ENCODE results near the gene ATG101. TPM values are rescaled to one million over a fixed set of nuclear protein-coding genes. Genes with fewer than 3 reads are reported as not detected.

ATG101 gene
- total and polyA plus RNA-seq, 9 of the 15 experiments (the other 6 are each of a cell fraction or from before 2014, with no cell fraction given) = 2.9 to 52.4 (median 29.7) TPM

- Histone ChIP-seq H3K4me1 (replicated peaks in 1 of 2; ENCODE audit: control insufficient read depth in 2 of 2, insufficient read depth in 2 of 2, low read length in 2 of 2) (peaks cover 9 to 33% of the 10 kb centered on the region in 2 experiments; a peak in 4 of 5 replicates), H2AFZ (ENCODE audit: low read depth, low read length) (no peak overlapping the region), H3K27ac (ENCODE audit: extremely low read depth, low read depth, low read length) (no peak overlapping the region), H3K36me3 (ENCODE audit: control insufficient read depth, insufficient read depth, low read length) (no peaks in the 10 kb centered on the region), H3K79me2 (ENCODE audit: control insufficient read depth, insufficient read depth, low read length) (no peaks in the 10 kb centered on the region), H3K9me1 (ENCODE audit: control insufficient read depth, insufficient read depth, low read length) (no peaks in the 10 kb centered on the region), H3K9ac (ENCODE audit: insufficient read depth in 1 of 2, low read depth in 2 of 2, low read length in 2 of 2) (peak overlapping the region in 1 of 2 experiments; percentile 78; a peak in 2 of 4 replicates), H4K20me1 (replicated peaks; ENCODE audit: control insufficient read depth, insufficient read depth, low read length) (no peaks in the 10 kb centered on the region), H3K9me3 (replicated peaks; ENCODE audit: control insufficient read depth, insufficient read depth, low read depth, low read length) (no peaks in the 10 kb centered on the region), H3K27me3 (ENCODE audit: control insufficient read depth in 2 of 2, insufficient read depth in 2 of 2, low read length in 2 of 2) (peaks cover 0 to 13% of the 10 kb centered on the region in 2 experiments; a peak in 3 of 5 replicates), H3K4me2 (ENCODE audit: insufficient read depth, low read length) (no peak overlapping the region), H3K4me3 (no peak overlapping the region)
- intact Hi-C loops (cut with micrococcal nuclease) = no loop called here
- FAIRE-seq (no peak), DNase-seq (ENCODE audit: extremely low read depth in 1 of 4, low spot score in 3 of 4) (no peak), ATAC-seq (no peak)
- ChIA-PET POLR2A (interaction anchor here (0.7 to 1.3 kb wide), 4 partner anchors 8 to 29 kb away, joined by 3 to 6 read pairs (median 3); partner anchors contain the start of genes ATG101, NR4A1 and SMIM41), CTCF (ENCODE audit: low intra/inter-chr PET ratio) (no interaction called here)
- WGBS (ENCODE audit: insufficient coverage, low coverage, missing lambda C conversion rate) = 59% methylated on average over 6 of the region's 12 CpGs
- in situ Hi-C loops (cut with MboI) = no loop called here
- BruUV-seq (replicated peaks) = no TSS peak
- TF ChIP-seq RBM15 (IDR thresholded peaks at IDR 0.05; ENCODE audit: insufficient read depth, low read length) (no peak), TCF7 (IDR thresholded peaks at IDR 0.05; ENCODE audit: borderline replicate concordance) (no peak), ZBTB11 (CRISPR knock-in tag; IDR thresholded peaks at IDR 0.05) (no peak), RREB1 (CRISPR knock-in tag; IDR thresholded peaks at IDR 0.05) (no peak)
- TF ChIP-seq, protein P1, sequence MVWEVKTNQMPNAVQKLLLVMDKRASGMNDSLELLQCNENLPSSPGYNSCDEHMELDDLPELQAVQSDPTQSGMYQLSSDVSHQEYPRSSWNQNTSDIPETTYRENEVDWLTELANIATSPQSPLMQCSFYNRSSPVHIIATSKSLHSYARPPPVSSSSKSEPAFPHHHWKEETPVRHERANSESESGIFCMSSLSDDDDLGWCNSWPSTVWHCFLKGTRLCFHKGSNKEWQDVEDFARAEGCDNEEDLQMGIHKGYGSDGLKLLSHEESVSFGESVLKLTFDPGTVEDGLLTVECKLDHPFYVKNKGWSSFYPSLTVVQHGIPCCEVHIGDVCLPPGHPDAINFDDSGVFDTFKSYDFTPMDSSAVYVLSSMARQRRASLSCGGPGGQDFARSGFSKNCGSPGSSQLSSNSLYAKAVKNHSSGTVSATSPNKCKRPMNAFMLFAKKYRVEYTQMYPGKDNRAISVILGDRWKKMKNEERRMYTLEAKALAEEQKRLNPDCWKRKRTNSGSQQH (CRISPR knock-in tag; IDR thresholded peaks at IDR 0.05) = no peak
These were observed 8.2 kb upstream of the ATG101 start for GRCh38 chr12:52061470-52062166.

Data from K562 (cell line).